GM12874 (cell line): Measurements from ENCODE around the gene KLK8.

Experiments
- CTCF ChIP-seq: IDR thresholded peaks from 2 replicates; pipeline ENCODE4 v1.5.1; 2011; ENCODE audit warnings: low read depth, mild to moderate bottlenecking, control low read depth, low read length, moderate library complexity; ENCODE audit not compliant: insufficient read depth

Gene KLK8

GRCh38 chr19:50998686-50999085 is 2.7 kb downstream of the KLK8 start:
- no peak for TF ChIP-seq CTCF

GRCh38 chr19:50998061-50998460 is 3.3 kb downstream of the KLK8 start:
- no peak for TF ChIP-seq CTCF

- no peak for TF ChIP-seq CTCF
These were observed 7.3 kb downstream of the KLK8 start for GRCh38 chr19:50994129-50994528.

- no peak for TF ChIP-seq CTCF
These were observed 8.8 kb downstream of the KLK8 start for GRCh38 chr19:50992666-50993035.

- TF ChIP-seq CTCF, result no peak
These were observed 17.6 kb downstream of the KLK8 start, which contains the start of gene KLK7 for GRCh38 chr19:50983625-50984292. KLK7 (minus strand) TSS chr19:50983917; CDS start chr19:50982399, 1,518 bp downstream.

- TF ChIP-seq CTCF, result no peak
These were observed 19.2 kb downstream of the KLK8 start for GRCh38 chr19:50982186-50982585.

- TF ChIP-seq CTCF, result no peak
These were observed 19.7 kb downstream of the KLK8 start for GRCh38 chr19:50981587-50982146.
